A549 (cell line): ENCODE results near the gene TRIM38.

Experiments
- CBX8 ChIP-seq: fragments of 200-600 bp; sonication (generic); IDR thresholded peaks from 2 replicates; pipeline ENCODE4 v1.6.1; 2016
- MAX ChIP-seq: IDR thresholded peaks from 2 replicates; pipeline ENCODE4 v1.6.1; 2012
- POLR2A ChIP-seq: IDR thresholded peaks from 2 replicates; pipeline ENCODE4 v1.6.1; 2012; ENCODE audit warnings: mild to moderate bottlenecking, low read length
- TF ChIP-seq, protein P1 (sequence below): fragments of >200 bp; sonication (Bioruptor Twin); formaldehyde crosslinking; IDR thresholded peaks from 3 replicates; pipeline ENCODE4 v1.5.1; 2016
- TF ChIP-seq, protein P2 (sequence below): fragments of 200-600 bp; sonication (generic); IDR thresholded peaks from 2 replicates; pipeline ENCODE4 v1.6.1; 2016; ENCODE audit warnings: antibody characterized with exemption, mild to moderate bottlenecking, moderate library complexity

DNA sequence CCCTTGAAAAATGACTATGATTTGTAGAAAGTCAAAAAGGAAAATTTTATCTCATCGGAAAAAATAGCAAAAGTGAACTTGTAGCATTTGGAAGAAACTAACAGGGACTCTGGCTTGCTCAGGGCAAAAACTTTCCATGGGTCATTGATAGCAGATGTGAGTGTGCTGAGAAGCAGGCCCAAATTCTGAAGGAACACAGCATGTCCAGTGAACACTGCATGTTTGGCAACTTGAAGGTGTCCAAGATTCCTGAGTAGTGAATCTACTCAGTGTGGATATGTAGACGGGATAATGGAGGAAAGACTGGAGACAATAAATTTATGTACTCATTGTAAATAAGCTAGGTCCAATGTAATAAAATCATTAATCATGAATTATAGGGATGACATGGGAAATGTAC lies 40.3 kb upstream of the TRIM38 start:
- TF ChIP-seq, protein P1, sequence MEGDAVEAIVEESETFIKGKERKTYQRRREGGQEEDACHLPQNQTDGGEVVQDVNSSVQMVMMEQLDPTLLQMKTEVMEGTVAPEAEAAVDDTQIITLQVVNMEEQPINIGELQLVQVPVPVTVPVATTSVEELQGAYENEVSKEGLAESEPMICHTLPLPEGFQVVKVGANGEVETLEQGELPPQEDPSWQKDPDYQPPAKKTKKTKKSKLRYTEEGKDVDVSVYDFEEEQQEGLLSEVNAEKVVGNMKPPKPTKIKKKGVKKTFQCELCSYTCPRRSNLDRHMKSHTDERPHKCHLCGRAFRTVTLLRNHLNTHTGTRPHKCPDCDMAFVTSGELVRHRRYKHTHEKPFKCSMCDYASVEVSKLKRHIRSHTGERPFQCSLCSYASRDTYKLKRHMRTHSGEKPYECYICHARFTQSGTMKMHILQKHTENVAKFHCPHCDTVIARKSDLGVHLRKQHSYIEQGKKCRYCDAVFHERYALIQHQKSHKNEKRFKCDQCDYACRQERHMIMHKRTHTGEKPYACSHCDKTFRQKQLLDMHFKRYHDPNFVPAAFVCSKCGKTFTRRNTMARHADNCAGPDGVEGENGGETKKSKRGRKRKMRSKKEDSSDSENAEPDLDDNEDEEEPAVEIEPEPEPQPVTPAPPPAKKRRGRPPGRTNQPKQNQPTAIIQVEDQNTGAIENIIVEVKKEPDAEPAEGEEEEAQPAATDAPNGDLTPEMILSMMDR, result no peak
- TF ChIP-seq CBX8, result no peak
- TF ChIP-seq POLR2A, result no peak
- TF ChIP-seq MAX, result no peak
- TF ChIP-seq, protein P2, sequence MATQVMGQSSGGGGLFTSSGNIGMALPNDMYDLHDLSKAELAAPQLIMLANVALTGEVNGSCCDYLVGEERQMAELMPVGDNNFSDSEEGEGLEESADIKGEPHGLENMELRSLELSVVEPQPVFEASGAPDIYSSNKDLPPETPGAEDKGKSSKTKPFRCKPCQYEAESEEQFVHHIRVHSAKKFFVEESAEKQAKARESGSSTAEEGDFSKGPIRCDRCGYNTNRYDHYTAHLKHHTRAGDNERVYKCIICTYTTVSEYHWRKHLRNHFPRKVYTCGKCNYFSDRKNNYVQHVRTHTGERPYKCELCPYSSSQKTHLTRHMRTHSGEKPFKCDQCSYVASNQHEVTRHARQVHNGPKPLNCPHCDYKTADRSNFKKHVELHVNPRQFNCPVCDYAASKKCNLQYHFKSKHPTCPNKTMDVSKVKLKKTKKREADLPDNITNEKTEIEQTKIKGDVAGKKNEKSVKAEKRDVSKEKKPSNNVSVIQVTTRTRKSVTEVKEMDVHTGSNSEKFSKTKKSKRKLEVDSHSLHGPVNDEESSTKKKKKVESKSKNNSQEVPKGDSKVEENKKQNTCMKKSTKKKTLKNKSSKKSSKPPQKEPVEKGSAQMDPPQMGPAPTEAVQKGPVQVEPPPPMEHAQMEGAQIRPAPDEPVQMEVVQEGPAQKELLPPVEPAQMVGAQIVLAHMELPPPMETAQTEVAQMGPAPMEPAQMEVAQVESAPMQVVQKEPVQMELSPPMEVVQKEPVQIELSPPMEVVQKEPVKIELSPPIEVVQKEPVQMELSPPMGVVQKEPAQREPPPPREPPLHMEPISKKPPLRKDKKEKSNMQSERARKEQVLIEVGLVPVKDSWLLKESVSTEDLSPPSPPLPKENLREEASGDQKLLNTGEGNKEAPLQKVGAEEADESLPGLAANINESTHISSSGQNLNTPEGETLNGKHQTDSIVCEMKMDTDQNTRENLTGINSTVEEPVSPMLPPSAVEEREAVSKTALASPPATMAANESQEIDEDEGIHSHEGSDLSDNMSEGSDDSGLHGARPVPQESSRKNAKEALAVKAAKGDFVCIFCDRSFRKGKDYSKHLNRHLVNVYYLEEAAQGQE, result no peak
